Panc1 (cell line): ENCODE data around the gene COL5A2. TPM values are rescaled to one million over a fixed set of nuclear protein-coding genes. Genes with fewer than 3 reads are reported as not detected.

Experiments
- ATAC-seq: fragments of 200-7000 bp; cut with Tn5 transposase; 2 replicates; pipeline ENCODE4 v1.9.1; 2020; ENCODE audit warnings: mild to moderate bottlenecking, moderate library complexity
- BruUV-seq: library from RNA; stranded (reverse); fragments of 400-500 nt; replicated peaks from 2 replicates; lab custom pipeline; 2021; lab: Mats Ljungman, UMichigan
- CTCF ChIA-PET: fragments of 300-600 bp; sonication (Branson Sonifier 250); formaldehyde crosslinking; loops from one replicate; lab custom pipeline; 2022; ENCODE audit warnings: antibody characterized with exemption; lab: Charles Lee
- POLR2A ChIA-PET: fragments of 300-600 bp; sonication (Branson Sonifier 250); formaldehyde crosslinking; loops from one replicate; lab custom pipeline; 2022; ENCODE audit warnings: antibody characterized with exemption; lab: Charles Lee
- DNase-seq: peaks from one replicate; pipeline ENCODE4 v3.0.0-alpha.2; 2010; ENCODE audit warnings: low read depth, low spot score
- H3K27ac ChIP-seq: 2 replicates; pipeline ENCODE4 v1.5.1; 2011; ENCODE audit warnings: mild to moderate bottlenecking, low read length, inconsistent platforms
- H3K27me3 ChIP-seq: fragments of 200-500 bp; sonication (Bioruptor generic); 2 replicates; pipeline ENCODE4 v1.6.0; 2014; ENCODE audit warnings: low read length, inconsistent platforms; ENCODE audit not compliant: control insufficient read depth, insufficient read depth
- H3K36me3 ChIP-seq: fragments of 200-500 bp; sonication (Bioruptor generic); 2 replicates; pipeline ENCODE4 v1.5.1; 2014; ENCODE audit warnings: inconsistent platforms, mild to moderate bottlenecking, low read length, moderate library complexity; ENCODE audit not compliant: control insufficient read depth, insufficient read depth
- H3K4me1 ChIP-seq: 2 replicates; pipeline ENCODE4 v1.5.1; 2011; ENCODE audit warnings: inconsistent platforms, mild to moderate bottlenecking, low read length, moderate library complexity; ENCODE audit not compliant: control insufficient read depth, insufficient read depth
- H3K4me3 ChIP-seq, 2 experiments: 2 replicates each; pipeline ENCODE4 v1.5.1; 2011 to 2012; ENCODE audit warnings: low read depth in 2 of 2, low read length in 2 of 2, mild to moderate bottlenecking in 2 of 2, inconsistent platforms in 1 of 2, moderate library complexity in 1 of 2
- H3K9me3 ChIP-seq: fragments of 200-500 bp; sonication (Bioruptor generic); 2 replicates; pipeline ENCODE4 v1.5.1; 2014; ENCODE audit warnings: low read depth, mild to moderate bottlenecking, inconsistent platforms, low read length, moderate library complexity; ENCODE audit not compliant: control insufficient read depth, insufficient read depth
- CTCF ChIP-seq: fragments of 450-650 bp; IDR thresholded peaks from 2 replicates; pipeline ENCODE4 v1.5.1; 2017; ENCODE audit warnings: mild to moderate bottlenecking
- POLR2AphosphoS5 ChIP-seq: IDR thresholded peaks from 2 replicates; pipeline ENCODE4 v1.6.1; 2012; ENCODE audit warnings: mild to moderate bottlenecking, low read depth, low read length, moderate library complexity
- SIN3A ChIP-seq: IDR thresholded peaks from 2 replicates; pipeline ENCODE4 v1.6.1; 2012; ENCODE audit warnings: low read depth, mild to moderate bottlenecking, low read length, moderate library complexity, borderline replicate concordance; ENCODE audit not compliant: insufficient read depth
- TCF7L2 ChIP-seq: IDR thresholded peaks from 2 replicates; pipeline ENCODE4 v1.6.1; 2011; ENCODE audit warnings: mild to moderate bottlenecking, low read depth, low read length, inconsistent platforms
- in situ Hi-C: cut with HindIII; loops from 2 replicates; pipeline ENCODE4 v1.10.0; 2016; ENCODE audit warnings: low sequenced_read_pairs, low pct_unique_long_range_greater_than_20kb
- intact Hi-C: fragments of 100-400 bp; cut with micrococcal nuclease; formaldehyde crosslinking; loops from one replicate; pipeline ENCODE4 v1.10.0; 2022; ENCODE audit not compliant: unreplicated experiment
- total RNA-seq: library from RNA; stranded (reverse); gene quantifications from one replicate; pipeline ENCODE4 v1.2.1, GENCODE V29; 2021; ENCODE audit not compliant: unreplicated experiment
- TF ChIP-seq, protein P1 (sequence below), 2 experiments: IDR thresholded peaks; 2 replicates each; pipeline ENCODE4 v1.6.1; 2011 to 2012; ENCODE audit warnings: low read depth in 2 of 2, control low read depth in 1 of 2, low read length in 1 of 2, mild to moderate bottlenecking in 1 of 2, moderate library complexity in 1 of 2; ENCODE audit not compliant: insufficient read depth in 1 of 2

Gene COL5A2
- total RNA-seq, 1 experiment from 2014 or later = 144 TPM

GRCh38 chr2:189086710-189087109 is 92.9 kb downstream of the COL5A2 start:
- H3K36me3 ChIP-seq = peaks cover 21% of the 10 kb centered on the region
- TF ChIP-seq TCF7L2 (no peak), CTCF (no peak), POLR2AphosphoS5 (no peak), SIN3A (no peak)
- TF ChIP-seq, protein P1, sequence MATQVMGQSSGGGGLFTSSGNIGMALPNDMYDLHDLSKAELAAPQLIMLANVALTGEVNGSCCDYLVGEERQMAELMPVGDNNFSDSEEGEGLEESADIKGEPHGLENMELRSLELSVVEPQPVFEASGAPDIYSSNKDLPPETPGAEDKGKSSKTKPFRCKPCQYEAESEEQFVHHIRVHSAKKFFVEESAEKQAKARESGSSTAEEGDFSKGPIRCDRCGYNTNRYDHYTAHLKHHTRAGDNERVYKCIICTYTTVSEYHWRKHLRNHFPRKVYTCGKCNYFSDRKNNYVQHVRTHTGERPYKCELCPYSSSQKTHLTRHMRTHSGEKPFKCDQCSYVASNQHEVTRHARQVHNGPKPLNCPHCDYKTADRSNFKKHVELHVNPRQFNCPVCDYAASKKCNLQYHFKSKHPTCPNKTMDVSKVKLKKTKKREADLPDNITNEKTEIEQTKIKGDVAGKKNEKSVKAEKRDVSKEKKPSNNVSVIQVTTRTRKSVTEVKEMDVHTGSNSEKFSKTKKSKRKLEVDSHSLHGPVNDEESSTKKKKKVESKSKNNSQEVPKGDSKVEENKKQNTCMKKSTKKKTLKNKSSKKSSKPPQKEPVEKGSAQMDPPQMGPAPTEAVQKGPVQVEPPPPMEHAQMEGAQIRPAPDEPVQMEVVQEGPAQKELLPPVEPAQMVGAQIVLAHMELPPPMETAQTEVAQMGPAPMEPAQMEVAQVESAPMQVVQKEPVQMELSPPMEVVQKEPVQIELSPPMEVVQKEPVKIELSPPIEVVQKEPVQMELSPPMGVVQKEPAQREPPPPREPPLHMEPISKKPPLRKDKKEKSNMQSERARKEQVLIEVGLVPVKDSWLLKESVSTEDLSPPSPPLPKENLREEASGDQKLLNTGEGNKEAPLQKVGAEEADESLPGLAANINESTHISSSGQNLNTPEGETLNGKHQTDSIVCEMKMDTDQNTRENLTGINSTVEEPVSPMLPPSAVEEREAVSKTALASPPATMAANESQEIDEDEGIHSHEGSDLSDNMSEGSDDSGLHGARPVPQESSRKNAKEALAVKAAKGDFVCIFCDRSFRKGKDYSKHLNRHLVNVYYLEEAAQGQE (IDR thresholded peaks at IDR 0.05; ENCODE audit: insufficient read depth in 1 of 2, low read depth in 2 of 2, low read length in 1 of 2) = no peak
- H3K9me3 ChIP-seq = no peaks in the 10 kb centered on the region
- DNase-seq (no peak), ATAC-seq (no peak)
- H3K27me3 ChIP-seq = no peaks in the 10 kb centered on the region
- no peak overlapping the region for H3K4me3 ChIP-seq
- H3K27ac ChIP-seq = no peak overlapping the region
- H3K4me1 ChIP-seq = peaks cover 8% of the 10 kb centered on the region
- ChIA-PET POLR2A (no interaction called here), CTCF (no interaction called here)
- in situ Hi-C loops (no loop called here), intact Hi-C loops (no loop called here)
- no TSS peak for BruUV-seq

- no peaks in the 10 kb centered on the region for H3K27me3 ChIP-seq
- BruUV-seq = no TSS peak
- POLR2A ChIA-PET = no interaction called here
- ATAC-seq = no peak
- no peaks in the 10 kb centered on the region for H3K9me3 ChIP-seq
- no peak for DNase-seq
- H3K27ac ChIP-seq = no peak overlapping the region
- H3K4me3 ChIP-seq = no peak overlapping the region
- H3K36me3 ChIP-seq = peaks cover 24% of the 10 kb centered on the region
- in situ Hi-C loops (no loop called here), intact Hi-C loops (no loop called here)
- TF ChIP-seq, protein P1 (IDR thresholded peaks at IDR 0.05; ENCODE audit: insufficient read depth in 1 of 2, low read depth in 2 of 2, low read length in 1 of 2) = no peak
- TF ChIP-seq POLR2AphosphoS5 (no peak), TCF7L2 (no peak), CTCF (no peak), SIN3A (no peak)
- H3K4me1 ChIP-seq = peaks cover 8% of the 10 kb centered on the region
- CTCF ChIA-PET = no interaction called here
Observed at GRCh38 chr2:189086250-189086649, 93.3 kb downstream of the COL5A2 start.
